Hepatic stellate cell (primary cell): ENCODE measurements around the gene UHRF1.
A peak's percentile ranks its signal among the peaks of the same experiment; 100 is the strongest.
"Not testable (repeated sequence)": the region's sequence is repeated elsewhere in the genome, so short reads cannot be mapped to it uniquely, and the experiment has no call there.

Experiments used
- DNase-seq: peaks from one replicate; pipeline ENCODE4 v3.0.0; 2011; ENCODE audit warnings: low spot score

Gene UHRF1

GRCh38 chr19:4971816-4972495 lies 62.7 kb downstream of the UHRF1 start:
- DNase-seq: no peak

DNA sequence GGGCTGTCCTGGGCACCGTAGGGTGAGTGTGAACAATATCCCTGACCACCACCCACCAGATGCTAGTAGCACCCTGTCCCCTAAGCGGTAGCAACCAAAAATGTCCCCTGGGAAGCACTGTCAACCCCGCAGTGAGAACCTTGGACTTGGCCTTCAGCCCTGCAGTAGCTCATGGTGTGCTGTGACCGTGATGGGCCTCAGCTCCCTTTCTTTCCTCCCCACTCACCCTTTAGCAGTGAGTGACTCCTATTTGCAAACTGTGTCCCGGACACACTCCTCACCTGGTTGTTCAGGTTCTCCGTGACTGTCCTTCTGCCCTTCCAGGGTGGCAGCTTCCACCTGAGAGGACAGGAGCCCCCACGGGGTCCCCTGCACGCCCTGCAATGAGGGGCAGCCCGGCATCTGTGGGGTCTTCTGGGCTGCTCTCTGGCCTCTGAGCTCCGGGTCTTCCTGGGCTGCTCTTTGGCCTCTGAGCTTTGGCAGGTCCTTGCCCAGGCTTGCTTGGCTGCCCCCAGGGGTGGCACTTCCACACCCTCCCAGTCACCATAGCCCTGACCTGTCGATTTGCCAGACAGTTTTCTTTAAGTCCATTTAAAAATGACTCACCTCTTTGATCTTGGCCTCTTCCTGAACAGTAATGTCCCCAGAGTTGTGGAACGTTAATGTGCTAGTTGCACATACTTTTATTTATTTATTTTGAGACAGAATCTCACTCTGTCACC lies 63.4 kb downstream of the UHRF1 start:
- peak; percentile 64 for DNase-seq

DNA sequence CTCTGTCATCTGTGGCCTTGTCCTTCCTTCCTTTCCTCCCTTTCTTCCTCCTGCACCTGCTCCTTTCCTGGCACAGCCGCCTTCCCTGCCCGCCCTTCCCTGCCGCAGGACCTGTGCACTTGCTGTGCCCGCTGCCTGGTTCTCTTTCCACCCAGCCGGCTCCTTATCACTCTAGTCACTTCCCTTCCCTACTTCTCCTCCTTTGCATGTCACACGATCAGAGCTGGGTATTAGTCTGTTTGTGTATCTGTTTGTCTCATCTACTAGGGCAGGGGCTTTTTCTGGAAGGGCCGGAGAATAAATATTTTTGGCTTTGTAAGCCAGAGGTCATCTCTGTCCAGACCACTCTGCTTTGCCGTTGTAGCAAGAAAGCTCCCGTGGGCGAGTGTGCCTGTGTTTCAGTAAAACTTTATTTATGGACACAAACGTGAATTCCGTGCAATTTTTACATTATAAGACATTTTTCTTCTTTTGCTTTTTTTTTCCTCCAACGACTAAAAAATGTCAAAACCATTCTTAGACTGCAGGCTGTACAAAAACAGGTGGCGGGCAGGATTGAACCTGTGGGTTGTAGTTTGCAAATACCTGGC lies 65.7 kb downstream of the UHRF1 start:
- DNase-seq: no peak

- not testable (repeated sequence) for DNase-seq
Measured at GRCh38 chr19:4975601-4976000, 66.3 kb downstream of the UHRF1 start.

DNA sequence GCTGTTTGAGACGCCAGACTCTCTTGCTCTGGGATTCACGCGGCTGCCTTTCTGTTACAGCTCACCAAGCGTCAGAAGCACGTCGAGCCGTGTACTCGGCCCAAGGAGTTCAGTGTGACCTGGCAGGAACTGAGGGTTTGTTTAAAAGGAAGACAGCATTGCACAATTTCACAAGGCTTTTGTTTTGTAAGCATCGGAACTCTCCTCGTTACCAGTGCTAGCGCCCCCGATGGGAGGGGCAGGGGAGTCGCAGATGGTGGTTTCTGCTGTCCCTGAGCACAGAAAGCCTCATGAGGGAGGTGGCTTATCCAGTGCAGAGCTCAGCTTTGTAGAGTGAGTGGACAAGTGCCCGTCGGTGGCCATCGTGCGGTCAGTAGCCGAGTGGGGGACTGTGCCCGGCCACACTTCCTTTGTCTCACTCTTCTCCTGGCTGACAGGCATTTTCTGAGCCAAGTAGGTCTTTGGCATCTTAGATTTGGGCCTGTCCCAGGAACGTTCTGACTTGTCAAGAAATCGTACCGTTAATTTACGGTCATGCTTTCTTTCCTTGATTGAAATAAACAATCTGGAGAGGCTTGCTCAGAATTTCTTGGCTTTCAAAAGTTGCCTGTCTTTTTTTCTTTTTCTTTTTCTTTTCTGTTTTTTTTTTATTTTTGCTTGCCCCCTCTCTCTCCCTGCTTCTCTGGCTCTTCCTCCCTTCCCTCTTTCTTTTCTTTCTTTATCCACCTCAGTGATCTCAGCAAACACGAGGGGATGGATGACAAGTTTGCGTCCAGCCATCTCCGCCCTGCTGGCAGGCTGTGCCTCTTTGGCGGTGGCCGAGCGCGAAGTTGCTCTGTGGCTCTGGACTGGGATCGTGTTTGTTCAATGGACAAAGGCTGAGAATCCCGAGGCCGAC lies 67.3 kb downstream of the UHRF1 start:
- no peak for DNase-seq

DNA sequence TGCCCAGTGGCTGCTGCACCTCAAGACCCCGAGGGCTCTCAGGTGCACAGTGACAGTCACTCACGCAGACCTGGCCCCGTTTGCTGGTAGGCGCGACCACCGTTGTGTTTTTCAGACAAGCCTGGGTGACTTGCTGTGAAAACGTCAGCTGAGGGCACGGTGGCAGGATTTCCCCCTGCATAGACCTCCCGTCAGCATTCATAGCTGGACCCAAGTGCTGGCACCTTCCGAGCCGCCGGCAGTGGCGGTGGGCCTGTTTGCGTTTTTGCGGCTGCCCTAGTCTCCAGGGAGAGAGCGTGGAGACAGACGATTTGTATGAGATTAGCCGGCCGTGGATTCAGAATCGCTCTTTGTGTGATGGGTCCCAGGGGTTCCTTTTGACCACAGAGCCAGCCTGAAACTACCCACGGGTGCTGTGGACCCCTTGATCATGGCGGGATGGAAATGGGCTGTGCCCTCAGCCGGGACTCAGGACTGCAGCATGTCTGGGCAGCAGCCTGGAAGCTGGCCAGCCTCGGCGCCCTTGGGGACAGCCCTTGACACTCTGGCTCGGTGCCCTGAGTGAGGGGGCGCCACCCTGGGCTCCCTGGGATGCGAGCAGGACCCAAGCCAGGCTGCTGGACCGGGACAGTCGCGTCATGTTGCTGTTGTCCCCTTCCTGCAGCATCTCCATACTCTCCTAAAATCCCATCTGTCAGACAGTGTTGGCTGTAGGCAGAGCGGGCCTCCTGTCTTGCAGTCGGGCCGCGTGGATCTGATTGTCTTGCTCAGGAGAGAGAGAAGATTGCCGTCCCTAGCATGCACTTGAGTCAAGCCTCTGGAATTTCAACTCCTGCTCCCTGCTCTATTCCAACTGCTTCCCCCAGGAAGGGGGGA lies 68.2 kb downstream of the UHRF1 start:
- DNase-seq: peak; percentile 92

DNA sequence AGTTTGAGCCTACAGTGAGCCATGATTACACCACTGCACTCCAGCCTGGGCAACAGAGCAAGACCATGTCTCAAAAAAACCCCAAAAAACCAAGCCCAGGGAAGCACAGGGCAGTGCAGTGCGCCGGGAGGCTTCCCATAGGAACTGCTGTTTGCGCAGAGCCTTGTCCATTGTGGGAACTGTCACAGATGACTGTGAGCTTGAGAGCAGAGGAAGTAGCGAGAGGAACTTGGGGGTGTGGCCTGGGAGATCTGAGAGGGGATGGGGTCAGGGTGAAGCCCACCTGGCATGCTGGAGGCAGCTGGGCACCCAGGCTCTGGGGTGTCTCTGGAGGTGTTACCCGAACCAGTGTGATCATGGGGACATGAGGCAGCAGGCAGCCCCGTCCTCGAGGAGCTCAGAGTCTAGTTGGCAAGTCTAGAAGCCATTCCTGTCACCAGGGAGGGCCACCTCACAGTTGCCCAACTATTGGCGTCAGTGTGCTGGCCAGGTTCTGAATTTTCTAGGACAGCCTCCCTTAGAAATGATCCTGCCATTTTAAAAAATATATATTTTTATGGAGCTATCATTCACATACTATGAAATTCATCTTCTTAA lies 70.0 kb downstream of the UHRF1 start:
- DNase-seq: no peak

DNA sequence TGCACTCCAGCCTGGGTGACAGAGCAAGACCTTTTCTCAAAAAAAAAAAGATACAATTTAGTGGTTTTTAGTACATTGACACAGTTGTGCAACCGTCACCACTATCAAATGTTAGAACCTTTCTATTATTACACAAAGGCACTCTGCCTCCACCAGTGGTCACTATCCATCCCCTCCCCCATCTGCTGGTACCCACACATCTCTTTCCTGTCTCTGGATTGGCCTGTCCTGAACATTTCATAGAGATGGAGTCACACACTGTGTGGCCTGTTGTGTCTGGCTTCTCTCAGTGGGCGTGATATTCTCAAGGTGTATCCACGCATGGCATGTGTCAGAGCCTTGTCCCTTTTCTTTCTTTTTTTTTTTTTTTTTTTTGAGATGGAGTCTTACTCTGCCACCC lies 70.8 kb downstream of the UHRF1 start:
- no peak for DNase-seq

- no peak for DNase-seq
Measured at GRCh38 chr19:4980838-4981680, 71.8 kb downstream of the UHRF1 start.

DNA sequence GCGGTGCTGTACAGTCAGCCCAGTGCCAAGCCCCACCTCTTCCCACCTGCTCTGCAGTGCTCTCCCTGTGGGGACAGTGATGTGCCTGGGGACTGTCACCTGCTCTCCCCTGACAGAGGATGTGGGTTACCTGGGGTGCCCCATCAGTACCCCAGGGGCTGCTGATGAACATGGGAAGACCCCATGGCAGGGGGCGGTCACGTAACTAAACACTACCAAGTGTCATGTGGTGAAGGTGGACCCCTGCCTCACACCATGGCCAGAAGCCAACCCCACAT lies 72.3 kb downstream of the UHRF1 start:
- DNase-seq: no peak

DNA sequence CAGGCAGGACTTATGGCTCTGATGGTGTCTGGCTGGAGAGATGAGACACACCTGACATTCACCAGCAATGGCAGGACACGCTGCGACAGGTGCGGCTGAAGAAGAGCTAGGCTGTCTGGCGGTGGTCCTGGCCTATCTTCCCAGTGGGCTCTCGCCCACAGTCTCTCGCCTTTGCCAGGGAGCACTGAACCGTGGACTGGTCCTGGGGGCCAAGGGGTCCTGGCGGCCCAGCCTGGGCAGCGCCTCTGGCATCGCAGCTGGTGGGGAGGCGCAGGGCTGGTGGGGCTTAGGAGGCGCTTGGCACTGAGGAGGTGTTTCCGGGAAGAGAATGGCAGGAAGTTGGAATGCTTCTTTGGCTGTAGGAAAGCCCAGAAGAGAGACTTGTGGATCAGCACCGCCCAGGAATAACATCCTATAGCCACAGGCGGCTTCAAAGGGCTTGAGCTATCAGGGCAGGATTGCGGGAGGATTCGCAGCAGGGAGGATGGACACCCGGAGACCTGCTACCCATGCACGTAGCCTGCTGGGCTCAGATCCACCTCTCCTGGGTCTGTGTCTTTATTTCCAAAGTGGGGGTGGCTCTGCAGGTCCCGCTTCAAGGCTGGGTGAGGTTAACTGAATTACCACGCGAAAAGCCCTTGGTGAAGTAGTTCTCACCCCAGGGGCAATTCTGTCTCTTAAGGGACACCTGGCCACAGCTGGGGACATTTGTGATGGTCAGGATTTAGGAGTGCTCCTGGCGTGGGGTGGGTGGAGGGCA lies 74.2 kb downstream of the UHRF1 start:
- no peak for DNase-seq

DNA sequence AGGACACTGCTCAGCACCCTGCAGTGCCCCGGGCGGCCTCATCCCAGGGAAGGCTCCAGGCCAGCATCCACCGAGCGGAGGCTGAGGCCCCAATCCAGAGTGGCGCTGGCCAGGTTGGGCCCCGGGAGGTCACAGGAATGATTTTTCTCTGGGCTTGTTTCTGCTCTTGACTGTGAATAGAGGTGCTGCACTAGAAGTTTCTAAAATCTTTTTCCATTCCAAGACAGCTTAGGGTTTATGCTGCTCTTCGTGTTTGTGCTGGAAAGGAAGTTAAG lies 74.7 kb downstream of the UHRF1 start:
- DNase-seq: no peak

- no peak for DNase-seq
Measured at GRCh38 chr19:4984438-4984990, 75.2 kb downstream of the UHRF1 start.

GRCh38 chr19:4985551-4985991 lies 76.3 kb downstream of the UHRF1 start:
- DNase-seq: no peak

DNA sequence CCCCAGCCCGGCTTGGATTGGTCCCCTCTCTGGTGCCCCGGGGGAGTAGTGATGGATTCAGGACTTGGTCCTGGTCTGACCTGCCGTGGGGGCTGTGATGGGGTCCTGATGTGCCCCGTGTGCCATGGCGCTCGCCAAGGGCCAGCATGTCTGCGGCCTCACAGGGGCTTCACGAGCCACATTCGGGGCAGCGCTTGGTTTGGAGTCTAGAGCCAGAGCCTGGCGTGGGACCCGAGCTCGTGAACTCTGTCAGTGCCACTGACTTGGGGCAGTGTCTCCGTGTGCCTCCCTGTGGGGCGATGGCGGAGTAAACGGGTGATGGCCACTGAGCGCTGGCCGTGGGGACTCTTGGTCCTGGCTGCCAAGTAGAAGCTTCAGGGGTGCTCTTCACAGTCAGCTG lies 76.8 kb downstream of the UHRF1 start:
- DNase-seq: no peak

GRCh38 chr19:4986471-4986891 lies 77.2 kb downstream of the UHRF1 start:
- no peak for DNase-seq

DNA sequence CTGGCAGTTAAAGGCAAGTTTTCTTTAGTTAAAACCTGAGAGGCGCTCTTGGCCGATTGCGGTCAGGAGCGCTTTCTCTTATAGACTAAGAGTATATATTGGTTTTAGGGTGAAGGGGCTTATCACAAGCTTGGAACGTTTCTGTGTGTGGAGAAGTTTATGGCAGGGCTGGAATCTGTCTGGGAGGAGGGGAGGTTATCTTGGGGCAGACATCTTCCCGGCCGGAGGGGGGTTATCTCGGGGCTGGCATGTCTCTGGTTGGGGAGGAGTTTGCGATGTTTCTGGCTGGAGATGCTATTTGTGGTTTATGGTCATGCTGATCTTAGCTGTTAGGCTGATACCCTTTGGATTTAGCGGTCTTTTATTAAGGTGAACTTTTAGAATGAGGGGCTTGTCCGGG lies 78.0 kb downstream of the UHRF1 start:
- DNase-seq: no peak

- no peak for DNase-seq
Measured at GRCh38 chr19:4987692-4988370, 78.5 kb downstream of the UHRF1 start.

DNA sequence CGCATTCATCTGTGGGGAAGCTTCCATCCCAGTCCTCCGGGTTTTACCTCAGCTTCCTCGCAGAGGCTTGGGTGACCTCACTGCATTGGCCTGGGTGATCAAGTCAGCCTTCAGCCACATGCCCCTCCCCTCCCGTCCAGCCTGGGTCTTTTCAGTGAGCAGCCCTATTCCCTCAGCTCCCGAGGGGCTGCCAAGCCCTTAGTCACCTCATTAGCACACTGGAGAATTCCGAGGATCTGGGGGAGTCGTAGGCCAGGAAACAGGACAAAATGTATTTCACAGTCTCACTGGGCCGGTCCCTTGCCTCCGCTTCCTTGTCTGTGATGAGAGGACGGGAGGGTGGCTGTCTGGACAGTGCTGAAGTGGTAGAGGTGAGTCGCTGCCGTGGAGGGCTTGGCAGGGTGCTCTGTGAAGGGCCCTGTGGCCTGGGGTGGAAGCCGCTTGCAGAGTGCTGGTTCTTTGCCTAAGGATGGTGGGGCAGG lies 79.5 kb downstream of the UHRF1 start:
- peak; percentile 82 for DNase-seq
